NCI-H1417 (cell line): ENCODE measurements around the gene PTPN13.
"Not testable (repeated sequence)": the region's sequence is repeated elsewhere in the genome, so short reads cannot be mapped to it uniquely, and the experiment has no call there.

Experiments
- DNase-seq, 3 experiments: peaks; one replicate each; lab custom pipeline; 2025; lab: John Stamatoyannopoulos, UW

PTPN13 gene

DNA sequence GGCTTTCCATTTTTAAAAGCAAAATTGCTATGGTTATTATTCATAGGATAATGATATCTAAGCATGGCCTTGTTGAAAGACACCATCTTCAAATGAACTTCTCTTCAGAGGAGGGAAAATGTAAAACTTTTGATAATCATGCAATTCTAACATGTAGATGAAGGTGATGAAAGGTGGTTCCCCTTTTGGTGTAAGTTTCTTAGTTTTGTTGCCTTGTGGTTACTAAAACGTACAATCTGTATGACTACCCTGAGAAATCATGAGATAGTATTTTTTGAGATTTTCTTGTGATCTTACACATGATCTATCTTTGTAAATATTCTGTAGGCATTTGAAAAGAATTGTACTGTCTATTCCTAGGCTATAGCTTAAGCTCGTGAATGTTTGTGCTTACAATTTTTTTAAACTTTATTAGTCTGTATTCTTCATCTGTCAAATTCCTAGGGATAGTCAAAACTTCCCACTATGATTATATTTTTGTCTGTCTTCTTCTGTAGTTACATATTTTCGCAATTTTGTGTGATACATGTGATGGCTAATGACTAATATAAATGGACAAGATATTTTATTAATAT lies 47.5 kb downstream of the PTPN13 start:
- no peak for DNase-seq

DNA sequence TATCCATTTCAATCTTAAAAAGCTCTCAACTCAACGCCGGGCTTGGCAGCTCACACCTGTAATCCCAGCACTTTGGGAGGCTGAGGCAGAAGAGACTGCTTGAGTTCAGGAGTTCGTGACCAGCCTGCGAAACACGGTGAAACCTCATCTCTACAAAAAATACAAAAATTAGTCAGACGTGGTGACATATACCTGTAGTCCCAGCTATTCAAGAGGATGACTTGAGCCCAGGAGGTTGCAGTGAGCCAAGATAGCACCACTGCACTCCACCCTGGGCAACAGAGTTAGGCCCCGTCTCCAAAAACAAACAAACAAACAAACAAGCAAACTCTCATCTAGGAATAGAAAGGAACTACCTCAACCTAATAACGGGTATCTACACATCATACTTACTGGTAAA lies 50.8 kb downstream of the PTPN13 start:
- no peak for DNase-seq

DNA sequence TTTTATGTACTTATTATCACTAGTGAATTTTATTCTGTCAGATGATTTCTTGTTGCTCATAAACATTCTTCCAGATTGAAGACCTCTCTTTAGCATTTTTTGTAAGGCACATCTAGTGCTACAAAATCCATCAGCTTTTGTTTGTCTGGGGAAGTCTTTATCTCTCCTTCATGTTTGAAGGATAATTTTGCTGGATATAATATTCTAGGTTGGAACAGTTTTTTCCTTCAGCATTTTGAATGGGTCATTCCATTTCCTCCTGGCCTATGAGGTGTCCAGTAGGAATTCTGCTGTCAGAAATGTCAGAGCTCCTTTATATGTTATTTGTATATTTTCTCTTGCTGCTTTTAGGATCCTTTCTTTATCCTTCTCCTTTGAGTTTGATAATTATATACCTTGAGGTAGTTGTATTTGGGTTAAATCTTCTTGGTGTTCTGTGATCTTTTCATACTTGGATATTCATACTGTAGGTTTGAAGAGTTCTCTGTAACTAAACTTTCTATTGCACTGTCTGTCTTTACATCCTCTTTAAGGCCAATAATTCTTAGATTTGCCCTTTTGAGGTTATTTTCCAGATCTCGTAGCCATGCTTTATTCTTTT lies 58.3 kb downstream of the PTPN13 start:
- DNase-seq, result no peak

DNA sequence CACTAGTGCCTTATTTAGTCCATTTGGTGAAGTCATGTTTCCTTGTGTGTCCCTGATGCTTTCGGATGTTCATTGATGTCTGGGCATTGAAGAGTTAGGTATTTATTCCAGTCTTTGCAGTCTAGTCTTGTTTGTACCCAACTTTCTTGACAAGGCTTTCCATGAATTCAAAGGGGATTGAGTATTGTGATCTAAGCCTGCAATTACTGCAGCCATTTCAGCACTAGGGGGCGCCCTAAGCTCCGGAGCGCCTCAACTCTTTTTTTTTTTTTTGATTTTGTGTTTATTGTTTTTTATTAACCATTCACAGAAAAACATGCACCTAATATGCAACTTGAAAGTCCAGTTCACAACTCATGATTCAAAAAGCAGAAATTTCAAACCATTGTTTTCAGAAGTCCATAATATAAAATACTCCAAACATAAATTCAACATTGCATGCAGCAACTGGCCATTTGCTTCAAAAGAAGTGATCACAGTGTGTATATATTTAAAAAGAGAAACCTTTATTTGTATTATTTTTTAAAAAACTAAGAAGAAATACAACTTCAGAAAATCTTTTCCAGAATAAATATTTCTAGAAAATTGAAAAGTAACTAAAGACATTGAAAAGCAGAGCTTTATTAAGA lies 59.2 kb downstream of the PTPN13 start:
- no peak for DNase-seq

DNA sequence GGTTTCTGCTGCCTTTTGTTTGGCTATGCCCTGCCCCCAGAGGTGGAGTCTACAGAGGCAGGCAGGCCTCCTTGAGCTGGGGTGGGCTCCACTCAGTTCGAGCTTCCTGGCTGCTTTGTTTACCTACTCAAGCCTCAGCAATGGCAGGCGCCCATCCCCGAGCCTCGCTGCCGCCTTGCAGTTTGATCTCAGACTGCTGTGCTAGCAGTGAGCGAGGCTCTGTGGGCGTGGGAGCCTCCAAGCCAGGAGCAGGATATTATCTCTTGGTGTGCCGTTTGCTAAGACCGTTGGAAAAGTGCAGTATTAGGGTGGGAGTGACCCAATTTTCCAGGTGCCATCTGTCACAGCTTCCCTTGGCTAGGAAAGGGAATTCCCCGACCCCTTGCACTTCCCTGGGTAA lies 62.7 kb downstream of the PTPN13 start:
- not testable (repeated sequence) for DNase-seq

DNA sequence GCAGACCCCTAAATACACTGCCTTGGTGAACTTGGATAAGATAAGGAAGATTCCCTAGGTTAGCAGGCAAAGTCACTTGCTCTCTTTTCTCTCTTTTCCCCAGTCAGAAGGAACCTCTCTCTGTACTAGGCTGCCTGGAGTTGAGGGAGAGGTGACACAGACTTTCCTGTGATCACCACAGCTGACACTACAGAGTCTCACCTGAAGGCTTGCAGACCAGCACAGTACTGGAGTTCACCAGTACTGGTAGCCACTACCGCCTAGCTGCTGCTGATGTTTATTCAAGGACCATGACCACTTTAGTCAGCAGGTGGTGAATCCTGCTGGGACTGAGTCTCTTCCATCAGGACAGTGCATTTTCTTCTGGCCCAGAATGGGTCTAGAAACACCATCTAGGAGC lies 63.3 kb downstream of the PTPN13 start:
- DNase-seq, result no peak

DNA sequence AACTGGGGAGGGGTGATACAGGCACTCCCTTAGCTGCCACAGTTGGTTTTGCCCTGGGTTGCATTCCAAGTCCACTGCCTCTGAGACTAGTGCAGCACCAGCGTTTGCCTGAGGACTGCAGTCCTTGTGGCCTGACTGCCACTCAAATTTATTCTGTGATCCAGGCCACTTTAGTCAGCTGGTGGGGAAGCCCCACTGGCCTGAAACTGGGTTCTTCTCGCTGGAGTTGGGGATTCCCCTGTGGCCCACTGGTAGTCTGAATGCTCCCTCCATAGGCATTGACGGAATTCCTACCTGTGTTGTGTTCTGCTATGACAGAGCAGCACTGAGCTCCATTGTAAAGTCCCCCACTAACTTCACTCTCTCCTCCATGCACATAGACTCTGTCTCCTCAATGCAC lies 63.8 kb downstream of the PTPN13 start:
- no peak for DNase-seq

DNA sequence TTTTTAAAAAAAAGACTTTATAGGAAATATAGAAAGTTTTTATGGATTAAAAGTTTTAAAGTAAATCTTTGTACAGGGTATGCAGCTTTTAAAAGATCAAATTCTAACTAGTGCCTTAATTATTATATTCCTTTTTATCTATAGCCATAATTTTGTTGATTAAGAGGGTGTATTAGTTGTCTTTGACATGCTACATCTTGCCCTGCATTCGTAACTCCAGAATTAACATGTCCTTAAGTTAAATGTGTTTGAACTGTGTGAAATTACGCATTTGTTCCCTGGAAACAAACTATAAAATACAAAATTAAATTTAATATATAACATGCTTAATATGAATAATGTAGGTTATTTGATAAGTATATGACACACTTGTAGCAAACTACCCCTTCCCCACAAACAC lies 66.3 kb downstream of the PTPN13 start:
- no peak for DNase-seq

DNA sequence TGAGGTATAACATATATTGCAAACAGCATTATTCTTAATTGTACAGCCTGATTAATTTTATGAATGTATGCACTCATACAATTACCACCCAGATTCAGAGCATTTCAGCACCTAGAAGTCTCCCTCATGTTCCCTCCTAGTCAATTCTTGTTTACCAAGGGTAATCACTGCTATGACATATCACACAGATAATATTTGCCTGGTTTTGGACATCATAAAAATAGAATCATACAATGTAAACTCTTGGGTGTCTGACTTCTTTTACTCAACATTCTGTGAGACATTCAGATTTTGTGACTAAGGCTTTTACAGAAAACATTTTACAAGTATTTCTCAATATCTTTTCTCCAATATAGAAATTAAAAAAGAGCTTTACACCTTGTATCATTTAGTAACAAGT lies 66.9 kb downstream of the PTPN13 start:
- peak in 1 of 3 experiments; percentile 16 for DNase-seq

DNA sequence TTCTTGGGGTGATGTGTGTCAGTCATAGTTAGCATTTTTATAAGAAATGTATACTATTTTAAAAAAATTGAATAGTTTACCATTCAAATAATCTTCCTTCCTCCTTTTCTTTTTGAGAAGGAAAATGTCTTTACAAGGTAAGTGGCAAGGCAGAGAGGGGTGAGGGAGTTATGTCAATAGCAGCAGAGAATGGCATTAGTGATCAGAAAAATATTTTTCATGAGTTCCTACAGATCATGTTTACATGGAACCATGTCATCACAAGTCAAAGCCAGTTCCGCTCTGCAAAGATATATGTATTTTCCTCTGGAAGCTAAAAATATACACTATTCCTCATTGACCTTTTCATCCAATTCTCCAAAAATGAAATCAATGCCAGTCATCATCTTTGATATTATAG lies 67.3 kb downstream of the PTPN13 start:
- DNase-seq, result peak in 1 of 3 experiments; percentile 5

DNA sequence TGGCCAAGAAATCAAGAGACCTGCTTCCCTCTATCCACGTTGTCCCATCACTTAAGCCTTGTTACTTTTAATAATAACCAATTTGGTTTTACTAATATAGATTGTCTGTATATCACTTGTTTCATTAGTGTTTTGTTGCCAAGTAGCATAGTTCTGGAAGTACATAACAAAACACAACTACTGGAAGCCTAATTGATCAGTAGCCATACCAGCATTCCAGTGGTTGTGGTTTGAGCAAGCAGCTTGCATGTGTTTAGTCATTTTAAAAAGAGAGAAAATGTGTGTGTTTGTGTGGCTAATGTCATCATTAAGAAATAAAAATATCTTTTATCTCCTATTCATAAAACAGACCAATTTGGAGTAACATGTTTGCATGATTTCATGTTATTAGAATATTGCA lies 70.8 kb downstream of the PTPN13 start:
- no peak for DNase-seq

DNA sequence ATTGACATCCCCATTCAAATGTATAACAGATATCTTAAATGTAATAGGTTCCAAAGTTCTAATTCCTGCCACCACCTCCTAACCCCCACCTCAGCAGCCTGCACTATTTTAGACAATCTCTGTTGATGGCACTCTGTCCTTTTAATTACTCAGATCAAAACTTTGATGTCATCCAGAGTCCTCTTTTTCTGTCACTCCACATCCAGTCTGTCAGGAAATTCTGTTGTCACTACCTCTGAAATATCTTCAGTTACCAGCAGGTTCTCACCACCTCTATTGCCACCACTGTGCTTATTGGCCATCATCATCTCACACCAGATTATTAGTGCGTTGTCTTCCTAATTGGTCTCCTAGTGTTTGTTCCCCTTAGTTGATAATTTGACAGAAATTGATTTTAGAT lies 76.2 kb downstream of the PTPN13 start:
- no peak for DNase-seq

DNA sequence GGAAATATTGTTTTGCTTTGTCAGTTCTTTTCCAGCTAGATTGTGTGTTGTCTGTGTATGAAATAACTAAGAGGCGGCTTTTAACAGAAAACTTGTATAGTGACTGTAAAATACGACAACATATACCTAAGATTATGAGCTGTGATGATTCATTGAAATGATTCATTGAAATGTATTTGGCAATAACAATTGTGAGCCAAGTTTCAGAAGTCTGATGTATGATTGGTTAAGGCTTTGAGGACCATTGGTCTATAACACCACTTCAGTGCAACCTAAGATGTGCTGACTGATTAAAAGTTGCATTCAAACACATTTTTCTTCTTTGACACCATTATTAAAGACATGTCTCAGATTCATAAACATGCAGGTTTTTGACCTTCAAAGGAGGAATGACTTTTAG lies 76.6 kb downstream of the PTPN13 start:
- no peak for DNase-seq

DNA sequence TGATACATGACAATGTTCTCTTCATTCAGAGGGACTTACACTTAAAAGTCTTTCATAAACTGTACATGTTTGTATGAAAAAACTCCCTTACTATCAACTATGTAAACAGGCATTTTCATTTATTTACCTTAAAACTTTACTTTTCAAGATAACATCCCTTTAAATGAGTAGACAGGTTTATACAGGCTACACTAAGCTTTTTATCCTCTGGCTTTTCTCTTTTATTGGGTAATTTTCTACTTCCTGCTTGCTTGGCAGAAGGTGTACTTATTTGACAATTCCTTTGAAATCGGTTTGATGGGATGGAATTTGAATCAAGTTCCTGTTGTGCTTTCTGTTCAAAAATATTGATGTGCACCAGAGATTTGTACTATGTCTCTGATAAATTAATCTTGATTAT lies 81.4 kb downstream of the PTPN13 start:
- DNase-seq, result no peak

DNA sequence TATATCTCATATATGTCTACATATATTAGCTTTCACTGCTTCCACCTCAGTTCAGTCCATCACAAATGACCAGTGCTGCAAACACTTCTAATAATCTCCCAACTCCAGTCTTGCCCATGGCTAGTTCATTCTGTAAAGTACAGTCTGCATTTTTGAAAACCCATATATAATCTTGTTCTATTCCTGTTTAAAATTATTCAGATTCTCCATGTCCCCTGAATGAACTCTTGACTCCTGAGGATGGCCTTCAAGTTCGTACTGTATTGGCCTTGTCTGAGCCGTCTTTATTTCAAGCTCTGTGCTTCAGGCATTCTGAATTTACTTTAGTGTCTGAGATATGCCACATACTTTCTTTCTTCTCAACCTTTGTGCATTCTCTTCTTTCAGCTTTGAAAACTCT lies 84.7 kb downstream of the PTPN13 start:
- DNase-seq, result no peak

DNA sequence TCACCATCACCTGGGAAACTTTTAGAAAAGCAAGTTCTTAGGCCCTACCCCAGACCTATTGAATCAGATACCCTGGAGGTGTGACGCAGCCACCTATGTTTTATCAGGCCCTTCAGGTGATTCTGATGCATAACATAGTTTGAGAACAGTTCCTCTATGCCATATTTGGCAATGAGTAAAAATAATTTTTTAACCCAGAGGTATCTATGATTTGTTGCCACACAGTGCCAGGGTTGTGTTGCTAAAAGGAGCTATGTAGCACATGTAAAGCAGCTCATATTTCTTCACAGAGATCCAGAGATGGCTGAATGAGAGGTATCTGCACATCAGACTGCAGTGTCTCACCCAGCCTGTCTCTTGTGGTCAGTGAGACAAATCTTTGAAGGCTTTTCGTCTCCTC lies 85.3 kb downstream of the PTPN13 start:
- no peak for DNase-seq

DNA sequence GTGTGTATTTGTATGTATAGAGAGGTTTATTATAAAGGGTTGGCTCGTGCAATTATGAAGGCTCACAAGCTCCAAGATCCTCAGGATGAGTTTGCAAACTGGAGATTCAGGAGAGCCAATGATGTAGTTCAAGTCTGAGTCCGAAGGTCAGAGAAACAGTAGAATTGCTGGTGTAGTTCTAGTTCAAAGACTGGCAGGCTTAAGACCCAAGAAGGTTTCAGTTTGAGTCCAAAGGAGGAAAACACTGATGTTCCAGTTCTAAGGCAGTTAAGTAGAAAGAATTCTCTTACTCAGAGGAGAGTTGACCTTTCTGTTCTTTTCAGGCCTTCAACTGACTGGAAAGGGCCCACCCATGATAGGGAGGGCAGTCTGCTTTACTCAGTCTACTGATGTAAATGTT lies 89.1 kb downstream of the PTPN13 start:
- DNase-seq, result no peak

DNA sequence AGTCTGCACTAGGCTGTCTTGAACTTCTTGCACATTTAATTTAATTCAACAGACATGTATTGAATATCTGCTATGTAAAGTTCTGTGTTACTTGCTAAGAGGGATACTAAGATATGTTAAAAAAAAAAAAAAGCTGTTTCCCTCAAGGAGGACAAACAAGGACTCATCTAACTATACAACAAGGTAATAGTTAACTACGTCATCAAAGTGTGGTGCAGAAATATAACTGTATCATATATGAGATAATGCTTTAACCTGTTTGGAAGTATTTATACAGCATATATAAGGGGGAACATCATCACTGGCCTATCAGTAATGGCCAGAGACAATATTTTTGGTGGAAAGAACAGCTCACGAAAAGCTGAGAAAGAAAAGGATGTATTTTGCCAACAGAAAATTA lies 89.9 kb downstream of the PTPN13 start:
- no peak for DNase-seq

DNA sequence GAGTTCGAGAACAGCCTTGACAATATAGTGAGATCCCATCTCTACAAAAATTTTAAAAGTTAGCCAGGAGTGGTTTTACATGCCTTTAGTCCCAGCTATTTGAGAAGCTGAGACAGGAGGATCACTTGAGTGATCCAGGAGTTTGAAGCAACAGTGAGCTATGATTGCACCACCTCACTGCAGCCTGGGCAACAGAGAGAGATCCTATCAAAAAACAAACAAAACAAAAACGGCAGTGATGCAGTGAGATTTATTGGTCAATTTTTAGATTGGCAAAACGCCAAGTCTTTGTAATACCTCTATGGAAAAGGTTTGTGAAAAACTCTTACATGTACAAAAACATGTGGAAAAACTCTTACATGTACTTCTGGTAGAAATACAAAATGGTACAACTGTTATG lies 91.3 kb downstream of the PTPN13 start:
- peak in 2 of 3 experiments; percentile 3 to 19 for DNase-seq

DNA sequence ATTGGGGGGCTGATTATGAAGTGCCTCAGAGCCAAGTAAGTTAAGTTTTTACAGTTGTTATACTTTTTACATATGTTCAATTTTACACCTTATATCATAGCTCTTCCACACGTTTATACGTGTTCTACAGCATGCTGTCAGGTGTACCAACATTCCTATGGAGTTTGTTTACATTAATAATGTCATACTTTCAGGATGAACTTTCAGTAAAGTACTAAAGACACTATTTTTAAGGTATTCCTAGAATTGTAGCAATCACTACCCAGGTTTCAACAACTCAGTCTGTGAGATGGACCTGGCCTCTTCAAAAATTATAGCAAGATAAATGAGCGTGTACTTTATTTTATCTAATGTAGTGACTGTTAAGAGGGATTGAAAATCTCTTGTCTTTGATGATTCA lies 92.6 kb downstream of the PTPN13 start:
- no peak for DNase-seq

DNA sequence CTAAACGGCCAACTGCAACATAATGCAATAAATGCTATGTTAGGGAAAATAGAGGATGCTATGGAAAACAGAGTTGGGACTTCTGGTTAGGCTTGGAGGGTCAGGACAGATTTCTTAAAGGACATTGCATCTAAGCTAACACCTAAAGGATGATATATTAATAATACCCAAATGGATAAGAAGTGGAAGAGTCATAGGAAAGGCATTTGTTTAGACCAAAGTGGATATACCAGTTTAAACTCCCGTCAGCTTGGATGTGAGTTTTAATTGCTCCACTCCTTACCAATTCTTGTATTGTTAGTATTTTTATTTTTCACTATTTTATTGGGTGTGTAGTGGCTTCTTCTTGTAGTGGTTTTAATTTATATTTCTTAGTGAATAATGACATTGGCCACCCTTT lies 93.9 kb downstream of the PTPN13 start:
- no peak for DNase-seq

DNA sequence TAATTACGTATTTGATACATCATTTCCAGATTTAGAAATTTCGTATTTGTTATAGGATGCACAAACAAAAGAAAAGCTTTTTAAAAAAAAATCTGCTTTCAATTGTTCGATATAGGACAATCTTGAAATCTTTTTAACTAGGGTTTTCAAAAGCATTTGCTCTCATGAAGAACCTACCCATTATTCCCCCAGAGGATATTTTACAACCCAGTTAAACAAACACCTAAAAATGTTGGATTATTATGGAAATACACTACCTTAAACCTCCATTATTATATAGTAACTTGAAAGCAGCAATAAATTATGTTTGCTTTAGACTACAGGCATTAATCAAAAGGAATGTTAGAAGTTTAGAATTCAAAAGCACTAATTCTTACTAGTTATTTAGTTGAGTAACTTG lies 110.5 kb downstream of the PTPN13 start:
- DNase-seq, result no peak

DNA sequence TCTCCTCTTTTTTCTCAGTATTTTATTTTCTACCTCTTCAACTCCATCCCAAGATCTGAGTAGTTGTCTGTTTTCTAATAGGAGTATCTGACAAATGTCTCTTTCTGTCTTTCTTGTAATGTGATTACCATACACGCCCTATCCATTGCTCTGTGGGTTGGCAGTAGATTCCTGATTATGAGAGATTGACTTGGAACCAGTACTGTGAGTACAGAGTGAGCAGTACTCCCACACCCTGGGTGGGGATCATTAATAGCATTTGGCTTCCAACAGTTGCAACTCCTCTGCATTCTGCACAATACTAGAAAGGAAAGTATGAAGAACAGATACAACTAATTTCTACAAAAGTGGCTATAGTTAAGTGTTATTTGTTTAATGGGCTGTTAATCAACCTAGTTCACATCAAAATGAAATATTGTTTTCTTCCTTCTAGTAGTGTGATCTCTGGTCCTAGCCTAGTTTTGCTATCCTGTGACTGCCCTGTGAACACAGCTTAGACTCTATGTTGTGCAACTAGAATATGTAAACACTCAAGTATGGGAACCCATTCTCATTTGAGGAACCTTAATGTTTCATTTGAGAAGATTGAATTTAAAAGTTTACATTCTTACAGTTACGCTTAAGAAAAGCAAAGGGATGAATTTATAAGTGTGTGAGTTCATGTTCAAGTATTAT lies 112.9 kb downstream of the PTPN13 start:
- DNase-seq, result no peak
